HK-2 (cell line): ENCODE measurements around the gene HLTF.
"Not testable (repeated sequence)": the region's sequence is repeated elsewhere in the genome, so short reads cannot be mapped to it uniquely, and the experiment has no call there.

Experiments used
- DNase-seq: peaks from one replicate; pipeline ENCODE4 v3.0.0-alpha.2; 2018; ENCODE audit not compliant: unreplicated experiment

HLTF gene

DNA sequence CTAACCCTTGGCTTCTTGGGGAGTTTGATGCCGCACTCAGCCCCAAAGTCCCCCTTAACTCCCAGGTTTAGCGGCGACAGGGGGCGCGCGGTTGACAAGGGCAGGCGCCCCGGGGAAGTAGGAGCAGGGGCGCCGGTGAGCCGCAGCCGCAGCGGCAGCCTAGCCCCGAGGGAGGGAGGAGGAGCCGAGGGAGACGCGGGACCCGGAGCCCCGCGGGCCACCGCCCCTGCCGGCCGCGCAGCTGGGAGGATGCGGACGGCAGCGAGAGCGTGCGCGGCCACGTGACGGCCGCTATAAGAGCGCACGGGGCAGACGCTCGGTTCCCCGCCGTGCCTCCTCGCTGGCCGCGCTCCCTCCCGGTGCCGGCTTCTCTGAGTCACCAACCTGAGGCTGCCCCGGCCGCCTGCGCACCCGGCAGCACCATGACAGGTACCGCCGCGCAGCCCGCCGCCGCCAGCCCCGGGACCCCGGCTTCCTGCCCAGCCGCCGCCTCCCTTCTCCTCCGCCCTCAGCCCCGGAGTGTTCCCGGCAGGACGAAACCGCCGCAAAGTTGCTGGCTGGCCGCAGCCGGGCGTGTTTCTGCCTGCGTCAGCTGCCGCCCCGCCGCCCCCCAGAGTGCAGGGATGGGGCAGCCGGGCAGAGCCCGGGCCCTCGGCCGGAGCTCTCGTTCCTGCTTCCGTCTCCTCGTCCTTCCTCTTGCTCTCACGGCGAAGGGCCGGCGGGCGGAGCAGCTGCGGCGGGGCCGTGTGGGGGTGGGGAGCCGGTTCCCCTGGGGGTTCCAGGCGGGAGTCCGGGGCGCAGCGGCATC, 94.9 kb downstream of the HLTF start, which contains the start of gene GYG1:
Gene GYG1, plus strand, starts transcription at position 322 of the 808 bp plus-strand sequence. Its CDS starts 101 bp downstream, at position 423.
- peak; percentile 81 for DNase-seq

DNA sequence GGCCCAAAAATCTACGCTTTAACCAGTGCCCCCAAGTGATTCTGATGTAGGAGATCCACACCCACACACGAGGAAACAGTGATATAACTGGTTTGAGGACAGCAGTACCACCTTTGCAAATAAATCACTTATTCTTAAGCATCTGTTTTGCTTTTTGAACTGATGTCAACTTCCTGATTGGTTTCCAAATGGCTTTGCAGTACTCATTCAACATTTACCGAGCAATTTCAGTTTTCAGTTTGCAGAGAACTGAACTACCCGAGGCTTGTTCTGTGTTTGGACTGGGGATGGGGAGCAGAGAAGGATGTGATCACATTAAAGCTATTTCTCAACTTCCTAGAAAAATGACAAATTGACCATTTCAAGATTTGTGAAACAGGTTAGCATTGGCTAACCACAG, 96.1 kb downstream of the HLTF start:
- no peak for DNase-seq

DNA sequence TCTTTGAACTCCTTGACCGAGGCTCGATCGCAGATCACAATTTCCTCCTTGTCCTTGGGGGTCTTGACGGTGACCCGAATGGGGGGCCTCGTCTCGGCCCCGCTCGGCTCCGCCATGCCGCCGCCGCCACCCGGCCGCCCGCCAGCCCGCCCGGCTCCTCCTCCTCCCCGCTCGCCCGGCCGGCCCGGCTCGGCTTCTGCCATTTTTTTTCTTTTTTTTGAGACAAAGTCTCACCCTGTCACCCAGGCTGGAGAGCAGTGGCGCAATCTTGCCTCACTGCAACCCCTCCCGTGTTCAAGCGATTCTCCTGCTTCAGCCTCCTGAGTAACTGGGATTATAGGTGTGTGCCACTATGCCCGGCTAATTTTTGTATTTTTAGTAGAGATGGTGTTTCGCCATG, 98.8 kb downstream of the HLTF start:
- DNase-seq: not testable (repeated sequence)

DNA sequence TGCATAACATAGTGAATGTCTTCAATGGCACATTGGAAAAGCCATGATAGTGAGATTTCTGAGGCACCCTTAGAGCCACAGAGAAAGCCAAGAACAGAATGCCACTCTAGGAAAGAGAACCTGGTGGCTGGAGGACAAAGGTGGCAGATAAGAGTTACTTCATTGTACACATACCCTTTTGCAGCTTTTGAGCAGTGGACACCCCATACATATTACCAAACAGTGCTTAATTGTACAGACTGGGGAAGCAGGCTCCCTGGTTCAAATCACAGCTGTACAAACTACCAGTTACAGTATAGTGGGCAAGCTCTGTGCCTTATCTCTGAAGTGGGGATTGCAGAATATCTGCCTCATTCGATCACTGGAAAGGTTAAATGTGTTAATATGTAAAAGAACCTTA, 105.1 kb downstream of the HLTF start:
- no peak for DNase-seq
